GM21528 (cell line): ENCODE data around the gene HES1.
"Not testable (repeated sequence)": the region's sequence is repeated elsewhere in the genome, so short reads cannot be mapped to it uniquely, and the experiment has no call there.

Source experiments
- ATAC-seq: cut with Tn5 transposase; IDR thresholded peaks from one replicate; pipeline ENCODE4 v1.9.1; 2021; ENCODE audit warnings: mild to moderate bottlenecking, moderate library complexity; ENCODE audit not compliant: unreplicated experiment, low FRiP score

Gene HES1

GRCh38 chr3:194135806-194136518, at the start of gene HES1:
TSS of gene HES1 (plus strand) at chr3:194136148. CDS start at chr3:194136381, 233 bp downstream.
- ATAC-seq, result no peak

DNA sequence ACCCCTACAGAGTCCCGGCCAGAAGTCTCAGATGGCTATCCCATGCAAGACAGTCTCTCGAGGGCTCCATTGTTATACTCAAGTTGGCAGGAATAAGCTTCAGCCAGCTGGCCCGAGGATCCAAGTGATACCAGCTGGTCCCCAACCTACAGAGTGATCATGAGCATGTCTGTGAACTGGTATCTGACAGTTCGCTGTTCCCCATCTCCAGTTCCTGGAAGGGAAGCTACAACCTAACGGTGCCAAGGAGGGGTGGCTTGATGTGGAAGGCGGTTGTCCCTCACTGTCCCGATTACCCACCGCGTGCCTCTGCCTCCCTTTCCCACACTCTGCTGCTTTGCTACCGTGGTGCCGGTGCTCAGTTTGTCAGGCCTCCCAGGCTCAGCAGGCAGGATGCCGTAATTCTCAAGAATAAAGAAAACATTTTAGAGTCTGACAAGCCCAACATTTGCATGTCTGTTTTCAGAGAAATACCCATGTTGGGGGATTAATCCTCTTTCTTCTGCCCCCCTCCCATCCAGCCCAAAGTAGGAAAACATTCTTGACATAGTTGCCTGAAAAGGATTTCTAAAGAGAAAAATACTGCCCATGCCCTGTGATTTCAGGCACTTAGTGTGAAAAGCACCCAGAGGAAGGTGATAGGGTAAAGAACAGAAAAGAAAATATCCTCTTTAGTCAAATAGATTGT, 49.4 kb upstream of the HES1 start:
- no peak for ATAC-seq

GRCh38 chr3:194087280-194087679, 48.7 kb upstream of the HES1 start:
- no peak for ATAC-seq

DNA sequence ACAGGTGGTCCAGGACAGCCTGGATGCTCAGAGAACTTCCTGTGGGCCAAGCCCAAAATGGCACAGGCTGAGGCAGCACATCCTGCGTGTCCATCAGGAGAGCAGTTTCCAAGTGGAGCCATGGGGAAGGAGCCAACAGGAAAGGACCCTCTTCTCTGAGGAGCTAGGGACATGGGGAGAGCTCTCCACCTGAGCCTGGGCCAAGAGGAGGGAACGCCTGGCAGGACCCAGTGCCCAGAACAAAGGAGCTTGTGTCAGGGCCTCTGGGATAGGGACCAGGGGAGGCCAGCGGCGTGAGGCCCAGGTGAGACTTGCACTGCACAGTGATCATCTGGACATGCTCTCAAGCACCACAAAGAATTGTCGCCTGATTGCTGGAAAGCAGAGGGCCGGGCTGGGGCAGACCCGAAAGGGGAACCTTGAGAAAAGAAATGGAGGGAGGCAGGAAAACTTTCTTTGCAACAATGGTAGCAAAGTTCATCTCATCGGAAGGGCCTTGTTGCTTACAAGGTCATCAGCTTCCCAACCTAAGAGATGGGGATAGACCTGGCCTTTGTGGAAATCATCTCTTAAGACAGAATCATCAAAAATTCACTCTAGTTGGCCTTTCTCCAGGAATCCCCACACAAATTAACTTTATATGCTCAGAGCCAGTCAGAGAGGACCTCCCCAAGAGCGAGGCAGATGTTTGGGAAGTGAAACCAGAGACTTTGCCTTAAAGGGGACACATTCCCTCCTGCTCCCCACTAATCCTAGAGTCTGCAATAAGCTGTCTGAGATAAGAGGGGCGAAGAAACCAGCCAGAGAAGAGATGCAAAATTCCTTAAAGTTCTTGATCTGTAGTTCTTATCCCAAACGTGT, 47.7 kb upstream of the HES1 start:
- ATAC-seq, result no peak

DNA sequence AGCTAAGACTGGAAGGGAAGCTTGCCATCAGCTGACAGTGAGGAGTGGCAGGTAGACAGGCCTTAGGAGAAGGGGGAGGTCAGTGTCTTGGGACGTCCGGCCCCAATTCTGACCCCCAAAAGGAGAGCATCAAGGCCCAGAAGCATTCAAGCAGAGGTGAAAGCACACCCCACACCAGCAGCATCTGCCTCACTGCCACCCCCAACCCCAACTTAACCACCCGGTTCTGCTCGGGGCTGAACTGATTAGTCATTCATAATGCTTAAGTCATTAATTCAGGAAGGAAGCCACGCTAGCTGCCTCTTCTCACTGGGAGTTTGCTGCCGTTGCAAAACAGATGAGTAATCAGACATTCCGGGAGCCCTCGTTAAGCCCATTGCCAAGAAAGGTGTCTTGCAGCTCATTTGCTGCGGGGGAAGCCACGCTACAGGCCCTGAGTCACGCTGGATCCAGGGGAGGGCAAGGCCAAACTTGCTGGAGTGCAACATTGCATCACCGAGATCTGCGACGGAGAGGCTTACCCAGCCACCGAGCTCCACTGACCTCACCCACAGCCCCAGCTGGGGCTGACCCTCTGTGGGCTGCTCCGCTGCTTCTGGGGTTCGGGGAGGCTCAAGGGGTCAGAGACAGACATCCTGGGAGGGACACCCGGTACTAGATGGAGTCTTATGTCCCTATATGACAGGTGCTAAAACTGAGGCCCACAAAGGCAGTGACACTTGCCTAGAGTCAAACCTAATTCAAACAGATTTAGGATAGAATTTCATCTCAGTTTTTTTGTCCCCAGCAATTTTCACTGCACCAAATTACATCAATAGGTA, 46.4 kb upstream of the HES1 start:
- ATAC-seq, result no peak

DNA sequence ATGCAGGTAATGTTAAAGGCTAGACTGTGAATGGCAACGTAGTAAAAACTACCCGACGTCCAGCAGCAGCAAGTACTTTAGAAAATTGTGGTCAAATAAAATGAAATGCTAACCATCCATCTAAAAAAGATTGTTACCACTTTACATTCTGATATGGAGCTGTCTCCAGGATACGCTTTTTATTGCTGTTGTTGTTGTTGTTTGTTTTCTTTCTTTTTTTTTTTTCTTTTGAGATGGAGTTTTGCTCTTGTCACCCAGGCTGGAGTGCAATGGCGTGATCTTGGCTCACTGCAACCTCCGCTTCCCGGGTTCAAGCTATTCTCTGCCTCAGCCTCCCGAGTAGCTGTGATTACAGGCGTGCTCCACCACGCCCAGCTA, 45.8 kb upstream of the HES1 start:
- ATAC-seq, result not testable (repeated sequence)

- ATAC-seq, result no peak
These were observed 45.2 kb upstream of the HES1 start for GRCh38 chr3:194090716-194091115.

- no peak for ATAC-seq
These were observed 44.8 kb upstream of the HES1 start for GRCh38 chr3:194091141-194091540.

DNA sequence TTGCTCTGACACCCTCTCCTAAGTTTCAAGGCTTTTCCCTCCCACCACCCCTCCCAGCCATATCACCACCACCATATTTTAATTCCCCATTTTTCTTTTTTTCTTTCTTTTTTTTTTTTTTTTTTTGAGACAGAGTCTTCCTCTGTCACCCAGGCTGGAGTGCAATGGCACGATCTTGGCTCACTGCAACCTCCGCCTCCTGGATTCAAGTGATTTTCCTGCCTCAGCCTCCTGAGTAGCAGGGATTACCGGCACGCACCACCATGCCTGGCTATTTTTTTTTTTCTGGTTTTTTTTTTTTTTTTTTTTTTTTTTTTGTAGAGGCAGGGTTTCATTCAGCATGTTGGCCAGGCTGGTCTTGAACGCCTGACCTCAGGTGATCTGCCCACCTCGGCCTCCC, 44.1 kb upstream of the HES1 start:
- not testable (repeated sequence) for ATAC-seq

GRCh38 chr3:194092881-194093301, 43.1 kb upstream of the HES1 start:
- ATAC-seq, result no peak

DNA sequence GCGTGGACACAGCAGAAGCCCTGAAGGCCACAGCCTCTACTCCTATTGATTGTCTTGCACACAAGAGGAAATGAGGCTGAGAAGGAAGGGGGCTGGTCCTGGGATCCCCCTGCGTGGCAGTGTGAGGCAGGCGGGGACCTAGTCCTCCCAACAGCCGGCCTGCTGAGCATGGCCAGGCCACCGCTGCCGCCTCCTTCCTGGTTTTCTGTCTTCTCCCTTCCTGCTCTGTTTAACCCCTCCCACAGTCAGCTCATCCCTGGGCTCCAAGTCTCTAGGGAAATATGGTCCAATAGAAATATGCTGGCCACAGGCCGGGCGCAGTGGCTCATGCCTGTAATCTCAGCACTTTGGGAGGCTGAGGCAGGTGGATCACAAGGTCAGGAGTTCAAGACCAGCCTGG, 42.1 kb upstream of the HES1 start:
- no peak for ATAC-seq

DNA sequence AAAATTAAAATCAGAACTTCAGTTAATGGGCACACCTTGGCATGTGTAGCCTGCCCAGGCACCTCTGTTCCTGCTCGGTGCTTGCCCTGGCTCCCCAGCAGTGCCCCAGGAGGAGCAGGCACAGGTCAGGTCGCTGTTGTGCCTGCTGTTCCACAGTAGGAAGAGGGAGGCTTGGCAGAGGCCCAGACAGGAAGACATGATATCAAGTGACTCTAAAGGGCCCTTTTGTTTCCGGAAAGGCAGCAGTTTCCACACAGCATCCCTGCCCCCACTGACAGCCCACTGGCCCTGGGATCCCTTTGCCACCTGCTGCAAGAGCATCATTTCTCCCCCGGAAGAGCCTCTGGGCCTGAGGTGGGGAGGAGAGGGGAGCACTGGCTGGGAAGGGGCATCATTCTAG, 40.5 kb upstream of the HES1 start:
- ATAC-seq, result no peak

DNA sequence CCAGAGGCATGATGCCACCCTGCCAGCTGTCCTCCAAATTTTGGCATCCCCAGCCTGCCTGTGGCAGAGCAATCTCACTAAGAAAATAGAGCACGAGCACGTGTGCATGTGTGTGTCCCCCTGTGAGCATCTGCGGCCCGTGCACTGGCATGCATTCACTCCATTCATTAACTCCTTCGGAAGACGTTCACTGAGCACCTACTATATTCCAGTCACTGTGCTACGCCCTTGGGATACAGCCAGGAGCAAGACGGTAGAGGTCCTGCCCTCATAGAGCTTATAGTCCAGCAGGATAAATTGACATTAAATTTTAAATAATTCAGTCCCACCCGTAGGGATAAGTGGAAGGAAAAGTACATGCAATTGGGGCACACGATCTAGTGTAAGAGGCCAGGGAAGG, 40.0 kb upstream of the HES1 start:
- ATAC-seq, result no peak

GRCh38 chr3:194097141-194097882, 38.6 kb upstream of the HES1 start:
- ATAC-seq, result no peak

DNA sequence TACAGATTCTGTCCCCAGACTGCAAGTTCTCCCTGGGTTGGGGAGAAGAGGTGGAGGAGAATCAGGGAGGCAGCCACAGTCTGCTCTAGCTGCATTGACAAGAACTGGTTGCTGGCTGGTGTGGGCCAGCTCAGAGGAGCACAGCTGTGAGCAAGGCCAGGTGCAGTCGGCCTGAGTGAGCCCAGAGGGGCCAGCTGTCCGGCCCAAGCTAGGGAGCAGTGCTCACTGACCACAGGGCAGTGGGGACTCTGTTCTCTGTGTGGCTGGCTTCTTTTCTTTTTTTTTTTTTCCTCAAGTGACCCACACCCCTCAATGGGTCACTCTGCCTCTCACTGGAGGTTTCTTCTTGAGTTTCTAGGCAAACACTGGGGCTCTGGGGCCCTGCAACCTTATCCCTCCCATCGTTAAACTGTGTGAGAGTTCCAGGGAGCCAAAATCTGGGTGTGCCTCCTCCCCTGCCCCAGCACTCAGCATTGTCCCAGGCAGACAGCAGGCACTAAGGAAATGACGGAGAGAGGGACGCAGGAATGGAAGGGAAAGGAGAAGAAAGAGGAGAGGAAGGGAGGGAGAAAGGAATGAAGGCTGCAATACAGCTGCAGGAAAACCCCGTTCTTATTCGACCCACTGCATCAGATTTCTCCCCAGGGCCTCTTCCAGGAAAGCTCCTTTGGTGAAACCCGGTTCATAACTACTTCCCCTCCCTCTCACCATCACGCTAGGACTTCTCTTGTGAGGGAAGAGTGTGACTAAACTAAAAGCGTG, 37.7 kb upstream of the HES1 start:
- ATAC-seq, result no peak

GRCh38 chr3:194098843-194099183, 37.1 kb upstream of the HES1 start:
- ATAC-seq, result no peak

- ATAC-seq, result no peak
These were observed 36.7 kb upstream of the HES1 start for GRCh38 chr3:194099215-194099614.

GRCh38 chr3:194100856-194101390, 35.0 kb upstream of the HES1 start:
- peak; percentile 85 for ATAC-seq
